Keratinocyte (primary cell): ENCODE results near the gene CLRN2.

Experiments
- CTCF ChIP-seq, 3 experiments: IDR thresholded peaks in 1 of 3; conservative IDR thresholded peaks in 1 of 3; optimal IDR thresholded peaks in 1 of 3; 2 replicates in 2 of 3; 3 replicates in 1 of 3; pipeline versions ENCODE3 to v1.5.1; 2011; ENCODE audit warnings: low read length in 3 of 3, mild to moderate bottlenecking in 3 of 3, moderate library complexity in 2 of 3, control low read depth in 1 of 3, inconsistent platforms in 1 of 3; ENCODE audit not compliant: insufficient read depth in 2 of 3; ENCODE audit errors: extremely low read depth in 1 of 3
- EZH2 ChIP-seq: IDR thresholded peaks from one replicate; pipeline ENCODE4 v1.6.1; 2012; ENCODE audit warnings: inconsistent platforms, mild to moderate bottlenecking, low read length, moderate library complexity

- TF ChIP-seq EZH2 (no peak), CTCF (optimal IDR thresholded peaks at IDR 0.05 in 1 of 3, IDR thresholded peaks at IDR 0.05 in 1 of 3, conservative IDR thresholded peaks at IDR 0.05 in 1 of 3; ENCODE audit: extremely low read depth in 1 of 3, insufficient read depth in 2 of 3, low read length in 3 of 3) (peak in 1 of 3 experiments; percentile 11)
These were observed 47.2 kb downstream of the CLRN2 start for GRCh38 chr4:17562157-17562556.
